K562 (cell line): ENCODE results near the gene CENPH. TPM values are rescaled to one million over a fixed set of nuclear protein-coding genes. Genes with fewer than 3 reads are reported as not detected.

Experiments
- CHD7 ChIP-seq: fragments of 200-600 bp; sonication (generic); IDR thresholded peaks from one replicate; pipeline ENCODE4 v1.6.1; 2012; ENCODE audit warnings: mild to moderate bottlenecking, low read depth, low read length, inconsistent platforms
- CREB3L1 ChIP-seq: fragments of 450-650 bp; IDR thresholded peaks from 2 replicates; pipeline ENCODE4 v1.6.1; 2014; ENCODE audit warnings: low read depth, mild to moderate bottlenecking, moderate library complexity, borderline replicate concordance
- E2F4 ChIP-seq: sonication (generic); formaldehyde crosslinking; IDR thresholded peaks from 2 replicates; pipeline ENCODE4 v1.8.0; 2022; ENCODE audit warnings: mild to moderate bottlenecking, low read depth, missing genetic modification reagents
- FIP1L1 ChIP-seq: fragments of 200-400 bp; formaldehyde crosslinking; IDR thresholded peaks from 2 replicates; pipeline ENCODE4 v1.6.1; 2018; ENCODE audit warnings: mild to moderate bottlenecking, low read depth, low read length; ENCODE audit not compliant: poor library complexity, severe bottlenecking
- FOXK1 ChIP-seq: sonication (generic); formaldehyde crosslinking; IDR thresholded peaks from 2 replicates; pipeline ENCODE4 v1.8.0; 2022; ENCODE audit warnings: missing genetic modification reagents, mild to moderate bottlenecking, borderline replicate concordance
- LCOR ChIP-seq: sonication (generic); formaldehyde crosslinking; IDR thresholded peaks from 2 replicates; pipeline ENCODE4 v1.8.0; 2022; ENCODE audit warnings: mild to moderate bottlenecking, missing genetic modification reagents
- NR2C2 ChIP-seq, 2 experiments: fragments of 200-800 bp in 1 of 2; sonication (Bioruptor generic) in 1 of 2; sonication (generic) in 1 of 2; formaldehyde crosslinking in 1 of 2; IDR thresholded peaks; 2 replicates each; pipeline versions ENCODE4 v1.6.1 to v1.8.0; 2016 to 2022; ENCODE audit warnings: mild to moderate bottlenecking in 1 of 2, missing compliant biosample characterization in 1 of 2, missing genetic modification characterization in 1 of 2, missing genetic modification reagents in 1 of 2
- ZNF184 ChIP-seq: sonication (generic); formaldehyde crosslinking; IDR thresholded peaks from 2 replicates; pipeline ENCODE4 v1.5.0; 2020; ENCODE audit warnings: missing genetic modification reagents
- polyA plus RNA-seq, 8 experiments: library from polyadenylated mRNA; depleted of rRNA in 4 of 8; stranded (reverse) in 5 of 8; unstranded in 3 of 8; fragments of >200 nt; fragmentation: Nextera tagmentation in 2 of 8; fragmentation: Illumina TruSeq in 1 of 8; extraction: Ambion mirVana in 2 of 8; extraction: Trizol in 1 of 8; gene quantifications; 2 replicates each; pipeline versions ENCODE4 v1.2.1 to v1.2.3, GENCODE V29; 2011 to 2014; ENCODE audit warnings: inconsistent platforms in 1 of 8, missing spikeins in 1 of 8
- total RNA-seq, 7 experiments: library from RNA; depleted of rRNA in 6 of 7; stranded (reverse); fragments of >200 nt in 6 of 7; fragmentation: Illumina TruSeq in 2 of 7; extraction: Trizol in 2 of 7; gene quantifications; 2 replicates each; pipeline versions ENCODE4 v1.2.1 to v1.2.3, GENCODE V29; 2011 to 2021; ENCODE audit warnings: low replicate concordance in 1 of 7

The CENPH gene
- total and polyA plus RNA-seq, 9 of the 15 experiments (the other 6 are each of a cell fraction or from before 2014, with no cell fraction given): 10.5 to 124 (median 74.9) TPM

- no peak for TF ChIP-seq CHD7
- TF ChIP-seq E2F4 (CRISPR knock-in tag): peak; percentile 86
- TF ChIP-seq FOXK1 (CRISPR knock-in tag): no peak
- peak; percentile 38 for TF ChIP-seq FIP1L1
- TF ChIP-seq NR2C2 (CRISPR knock-in tag; IDR thresholded peaks at IDR 0.05): peak; percentile 86
- peak; percentile 97 for TF ChIP-seq NR2C2 (tag; IDR thresholded peaks at IDR 0.05)
- no peak for TF ChIP-seq ZNF184 (CRISPR knock-in tag)
- peak; percentile 81; the same call in 1 of the 2 replicates for TF ChIP-seq LCOR (CRISPR knock-in tag)
- TF ChIP-seq CREB3L1: peak; percentile 65; the same call in 1 of the 2 replicates
Measured at GRCh38 chr5:69189162-69190086, at the start of gene CENPH (continued).
